Measurements from ENCODE around the gene SLC12A5.
"Not testable (repeated sequence)": the region's sequence is repeated elsewhere in the genome, so short reads cannot be mapped to it uniquely, and the experiment has no call there.

The SLC12A5 gene

DNA sequence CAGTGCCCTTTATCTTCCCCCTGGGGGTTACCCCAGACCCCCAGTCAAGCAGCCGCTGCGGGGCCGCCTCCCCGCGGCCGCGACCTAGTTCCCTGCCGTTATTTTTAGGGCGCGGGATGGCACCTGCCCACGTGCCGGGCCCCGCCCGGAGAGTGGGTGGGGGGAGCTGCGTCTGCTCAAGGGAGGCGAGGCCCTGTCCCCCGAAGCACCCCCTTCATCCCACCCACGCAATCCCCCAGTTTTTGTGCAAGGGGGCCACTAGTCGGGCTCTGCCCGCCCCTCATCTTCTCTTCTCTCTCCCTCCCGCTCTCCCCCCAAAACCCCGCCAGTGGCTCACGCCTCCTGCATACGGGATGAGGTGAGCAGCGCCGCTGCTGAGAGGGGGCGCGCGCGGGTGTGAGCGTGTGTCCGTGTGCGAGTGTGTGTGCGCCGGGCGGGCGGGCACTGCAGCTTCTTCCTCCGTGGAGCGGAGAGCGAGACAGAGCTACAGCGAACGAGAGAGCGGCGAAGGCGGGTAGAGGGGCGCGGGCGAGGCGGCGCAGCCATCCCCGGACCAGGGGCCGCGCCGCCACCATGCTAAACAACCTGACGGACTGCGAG, at the start of gene SLC12A5:
SLC12A5 (plus strand) TSS at position 444 of the 600 bp plus-strand sequence; CDS start at position 574, 130 bp downstream.
- FAIRE-seq, result no peak
- no peak for DNase-seq (ENCODE audit: low spot score)

DNA sequence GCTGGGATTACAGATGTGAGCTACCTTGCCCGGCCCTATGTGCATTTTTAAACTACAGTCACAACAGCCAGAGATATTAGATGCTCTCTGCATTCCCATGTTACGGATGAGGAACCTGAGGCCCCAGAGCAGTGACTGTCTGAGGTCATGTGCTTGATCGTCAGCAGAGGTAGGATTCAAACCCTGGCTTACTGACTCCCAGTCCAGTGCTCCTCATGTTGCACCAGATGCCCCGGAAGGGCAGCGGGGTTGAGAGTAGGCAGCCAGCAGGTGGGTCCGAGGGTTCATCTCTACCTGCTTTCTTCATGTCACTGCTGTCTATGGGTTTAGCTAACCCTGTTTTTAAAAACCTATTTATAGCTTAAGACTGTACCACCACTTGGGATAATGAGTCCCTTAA, 47.8 kb upstream of the SLC12A5 start:
- FAIRE-seq (no peak), DNase-seq (ENCODE audit: low spot score) (no peak)

DNA sequence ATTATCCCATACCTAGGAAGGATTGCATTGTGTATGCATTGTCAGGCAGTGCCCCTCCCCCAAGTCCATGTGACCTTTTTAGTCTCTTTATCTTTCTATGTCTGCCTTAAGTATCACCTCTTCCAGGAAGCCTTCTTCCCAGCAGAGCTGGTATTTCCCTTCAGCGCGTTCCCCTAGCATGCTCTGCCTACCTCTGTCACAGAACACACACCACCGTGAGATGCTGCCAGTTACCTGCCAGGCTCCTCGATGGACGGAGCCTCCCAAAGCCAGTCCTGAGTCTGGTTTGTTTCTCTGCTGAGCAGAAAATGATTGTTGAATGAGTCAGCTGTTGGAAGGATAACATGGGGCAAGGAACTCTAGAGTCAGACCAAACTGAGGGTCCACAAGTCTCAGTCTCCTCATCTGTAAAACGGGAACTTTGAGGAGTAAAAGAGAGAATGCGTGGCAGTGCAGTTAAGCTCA, 45.7 kb upstream of the SLC12A5 start:
- no peak for DNase-seq (ENCODE audit: low spot score)
- no peak for FAIRE-seq

DNA sequence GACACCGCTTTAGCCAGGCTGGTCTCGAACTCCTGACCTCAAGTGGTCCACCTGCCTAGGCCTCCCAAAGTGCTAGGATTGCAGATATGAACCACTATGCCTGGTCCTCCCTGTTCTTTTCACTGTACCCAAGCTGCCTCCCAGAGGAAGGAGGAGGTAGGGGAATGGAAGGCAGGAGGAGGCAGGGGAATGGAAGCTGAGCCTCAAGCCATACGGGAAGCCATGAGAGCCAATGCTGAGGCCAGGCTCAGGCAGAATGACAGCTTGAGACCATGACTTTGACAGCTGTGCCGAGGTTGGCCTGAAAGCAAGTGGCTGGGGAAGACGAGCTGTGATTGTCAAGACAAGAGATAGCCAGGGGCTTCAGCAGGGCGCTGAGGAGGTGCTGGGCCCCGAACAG, 43.4 kb upstream of the SLC12A5 start:
- FAIRE-seq, result no peak
- peak; percentile 12 for DNase-seq (ENCODE audit: low spot score)

DNA sequence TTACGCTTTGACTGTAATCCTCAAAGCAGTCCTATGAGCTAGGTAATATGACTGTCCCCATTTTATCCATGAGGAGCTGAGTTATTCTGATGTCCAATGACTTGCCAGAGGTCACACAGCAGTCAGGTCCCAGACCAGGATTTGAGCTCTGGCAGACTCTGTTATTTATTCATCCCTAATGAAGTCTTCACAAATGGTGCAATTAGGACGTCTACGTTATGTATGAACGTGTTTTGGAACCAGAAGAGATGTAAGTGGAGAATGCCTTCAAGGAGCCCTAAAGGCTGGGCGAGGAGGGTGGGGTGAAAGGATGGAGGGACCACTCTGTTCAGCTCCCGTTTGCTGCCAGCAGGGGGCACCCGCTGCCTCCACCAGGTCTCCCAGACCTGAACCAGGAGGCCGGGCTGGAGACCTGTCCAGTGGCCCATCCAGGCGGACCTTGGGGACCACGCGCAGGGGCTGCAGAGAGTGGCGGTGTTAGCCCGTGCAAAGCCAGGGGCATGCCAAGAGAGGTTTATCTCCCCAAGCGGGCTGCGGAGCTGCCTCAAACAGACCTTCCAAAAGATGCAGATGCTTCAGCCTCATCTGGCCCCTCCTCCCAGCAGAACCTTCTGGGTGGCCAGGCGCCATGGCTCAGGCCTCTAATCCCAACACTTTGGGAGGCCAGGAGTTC, 41.8 kb upstream of the SLC12A5 start:
- DNase-seq (ENCODE audit: low spot score) (peak; percentile 49), FAIRE-seq (no peak)

DNA sequence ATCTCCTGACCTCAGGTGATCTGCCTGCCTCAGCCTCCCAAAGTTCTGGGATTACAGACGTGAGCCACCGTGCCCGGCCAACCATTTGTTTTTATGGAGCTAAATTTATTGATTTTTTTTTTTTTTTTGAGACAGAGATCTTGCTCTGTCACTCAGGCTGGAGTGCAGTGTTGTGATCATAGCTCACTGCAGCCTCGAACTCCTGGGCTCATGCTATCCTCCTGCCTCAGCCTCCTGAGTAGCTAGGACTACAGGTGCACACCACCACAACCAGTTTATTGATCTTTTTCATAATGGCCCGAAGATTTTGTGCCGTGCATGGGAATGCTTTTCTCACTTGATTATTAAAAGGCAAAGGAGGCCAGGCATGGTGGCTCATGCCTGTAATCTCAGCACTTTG, 40.2 kb upstream of the SLC12A5 start:
- not testable (repeated sequence) for DNase-seq (ENCODE audit: low spot score); FAIRE-seq

DNA sequence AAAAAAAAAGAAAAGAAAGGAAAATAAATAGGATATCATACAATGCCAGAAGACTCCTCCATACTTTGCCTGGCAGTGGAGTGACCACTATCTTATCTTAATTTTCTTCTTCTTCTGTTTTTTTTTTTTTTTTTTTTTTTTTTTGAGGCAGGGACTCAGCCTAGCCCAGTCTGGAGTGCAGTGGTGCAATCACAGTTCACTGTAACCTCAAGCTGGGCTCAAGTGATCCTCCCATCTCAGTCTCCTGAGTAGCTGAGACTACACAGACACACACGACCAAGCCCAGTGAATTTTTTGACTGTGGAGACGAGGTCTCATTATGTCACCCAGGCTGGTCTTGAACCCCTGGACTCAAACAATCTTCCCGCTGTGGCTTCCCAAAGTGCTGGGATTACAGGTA, 37.4 kb upstream of the SLC12A5 start:
- no peak for DNase-seq (ENCODE audit: low spot score)
- FAIRE-seq, result no peak

DNA sequence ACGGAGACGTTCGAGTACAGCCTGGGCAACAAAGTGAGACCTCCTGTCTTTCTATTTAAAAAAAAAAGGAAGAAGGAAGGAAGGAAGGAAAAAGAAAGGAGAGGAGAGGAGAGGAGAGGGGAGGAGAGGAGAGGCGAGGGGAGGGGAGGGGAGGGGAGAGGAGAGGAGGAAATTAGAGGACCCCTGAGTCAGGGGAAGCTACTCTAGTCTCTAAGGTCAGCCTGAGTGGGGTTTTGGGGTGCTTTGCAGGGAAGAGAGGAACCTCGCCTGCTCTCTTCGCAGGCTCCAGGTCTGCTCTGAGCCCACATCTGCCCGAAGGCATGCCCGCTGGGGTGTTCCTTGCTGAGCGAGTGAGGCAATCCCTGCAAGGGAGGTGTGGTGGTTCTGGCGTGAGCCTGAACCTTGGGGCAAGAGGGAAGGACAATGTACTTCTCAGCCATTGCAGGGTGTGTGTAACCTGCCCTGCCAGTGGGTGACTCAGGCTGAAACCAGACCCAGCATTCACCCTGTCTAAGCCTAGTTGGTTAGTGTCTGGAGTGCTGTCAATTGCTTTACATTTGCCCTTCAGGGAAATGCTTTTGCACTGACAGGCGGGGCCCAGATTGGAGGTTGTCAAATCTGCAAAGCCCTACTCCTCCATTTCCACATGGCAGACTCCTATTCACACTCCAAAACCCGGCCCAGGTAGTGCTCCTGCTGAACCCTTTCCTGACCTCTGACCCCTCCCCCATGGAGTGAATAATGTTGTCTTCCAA, 35.6 kb upstream of the SLC12A5 start:
- peak; percentile 11 for FAIRE-seq

DNA sequence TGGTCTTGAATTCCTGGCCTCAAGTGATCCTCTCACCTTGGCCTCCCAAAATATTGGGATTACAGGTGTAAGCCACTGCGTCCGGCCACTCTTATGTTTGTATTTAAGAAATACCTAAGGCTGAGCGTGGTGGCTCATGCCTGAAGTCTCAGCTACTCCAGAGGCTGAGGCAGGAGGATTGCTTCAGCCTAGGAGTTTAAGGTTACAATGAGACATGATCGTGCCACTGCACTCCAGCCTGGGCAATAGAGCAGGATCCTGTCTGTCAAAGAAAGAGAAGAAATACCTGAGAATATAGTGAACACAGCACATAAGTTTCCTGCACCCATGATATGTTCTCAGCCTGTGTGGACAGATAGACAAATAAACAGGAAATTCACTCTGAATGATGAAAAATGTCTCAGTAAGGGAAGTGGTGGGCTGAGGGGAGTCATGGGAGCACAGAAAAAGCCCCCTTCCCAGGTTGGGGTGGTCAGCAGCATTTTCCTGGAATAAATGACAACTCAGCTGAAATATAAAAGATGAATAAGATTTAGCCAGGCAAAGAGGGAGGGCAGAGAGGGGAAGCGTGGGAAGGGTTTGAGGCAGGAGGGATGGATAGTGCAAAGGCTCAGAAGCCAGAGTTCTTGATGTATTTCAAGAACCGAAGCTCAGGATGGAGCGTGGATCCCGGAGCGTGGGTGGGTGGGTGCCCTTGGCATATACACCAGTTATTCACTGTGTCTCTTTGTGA, 34.1 kb upstream of the SLC12A5 start:
- DNase-seq (ENCODE audit: low spot score) (no peak), FAIRE-seq (no peak)

More for the DNA sequence above, 35.6 kb upstream of the SLC12A5 start:
- DNase-seq (ENCODE audit: low spot score), result peak; percentile 63

DNA sequence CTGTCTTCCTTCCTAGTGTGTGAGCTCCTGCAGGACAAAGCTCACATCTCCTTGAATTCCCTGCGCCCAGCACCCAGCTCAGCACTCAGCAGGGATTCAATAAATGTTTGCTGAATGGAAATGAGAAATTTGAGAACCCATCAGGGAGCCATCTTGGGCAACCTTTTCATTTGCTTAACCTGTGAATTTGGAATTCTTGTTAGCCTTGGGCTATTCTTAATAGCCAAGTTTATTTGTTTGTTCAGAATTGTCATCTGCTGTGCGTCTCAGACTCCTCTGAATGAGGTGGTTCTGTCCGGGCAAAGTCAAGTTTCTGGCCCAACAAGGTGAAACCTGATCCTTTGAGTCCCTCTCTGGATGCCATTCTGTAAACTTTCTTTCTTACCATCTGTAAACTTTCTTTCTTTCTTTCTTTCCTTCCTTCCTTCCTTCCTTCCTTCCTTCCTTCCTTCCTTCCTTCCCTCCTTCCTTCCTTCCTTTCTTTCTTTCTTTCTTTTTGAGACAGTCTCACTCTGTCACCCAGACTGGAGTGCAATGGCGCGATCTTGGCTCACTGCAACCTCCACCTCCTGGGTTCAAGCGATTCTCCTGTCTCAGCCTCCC, 33.4 kb upstream of the SLC12A5 start:
- not testable (repeated sequence) for FAIRE-seq; DNase-seq (ENCODE audit: low spot score)

DNA sequence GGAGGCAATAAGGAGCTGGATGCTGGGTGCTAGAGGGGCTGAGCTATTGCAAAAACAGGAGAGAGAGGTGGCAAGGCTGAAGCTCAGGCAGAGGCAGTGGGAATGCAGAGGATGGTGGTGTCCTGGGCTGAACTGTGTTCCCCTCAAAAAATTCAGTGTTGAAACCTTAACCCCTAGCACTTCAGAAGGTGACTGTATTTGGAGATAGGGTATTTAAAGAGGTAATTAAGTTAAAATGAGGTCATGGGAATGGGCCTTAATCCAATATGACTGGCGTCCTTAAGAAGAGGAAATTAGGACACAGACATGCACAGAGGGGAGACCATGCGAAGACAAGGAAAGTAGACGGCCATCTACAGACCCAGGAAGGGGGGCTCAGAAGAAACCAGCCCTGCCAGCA, 31.8 kb upstream of the SLC12A5 start:
- DNase-seq (ENCODE audit: low spot score) (no peak), FAIRE-seq (no peak)

DNA sequence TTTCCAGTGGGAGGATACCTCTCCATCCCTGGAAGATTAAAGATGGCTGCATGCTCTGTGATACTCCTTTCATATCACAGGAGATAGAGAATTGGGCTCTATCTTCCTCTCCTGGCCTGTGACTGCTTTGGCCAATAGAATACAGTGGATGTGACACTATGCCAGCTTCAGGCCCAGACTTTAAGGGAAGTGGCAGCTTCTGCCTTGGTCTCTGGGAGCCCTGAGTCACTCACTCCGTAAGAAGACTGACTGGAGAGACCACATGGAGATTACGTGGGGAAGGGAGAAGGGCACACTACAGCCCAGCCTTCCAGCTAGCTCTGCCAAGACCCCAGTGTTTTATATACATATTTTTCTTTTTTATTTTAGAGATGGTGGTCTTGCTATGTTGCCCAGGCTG, 30.7 kb upstream of the SLC12A5 start:
- FAIRE-seq (no peak), DNase-seq (ENCODE audit: low spot score) (peak; percentile 28)

DNA sequence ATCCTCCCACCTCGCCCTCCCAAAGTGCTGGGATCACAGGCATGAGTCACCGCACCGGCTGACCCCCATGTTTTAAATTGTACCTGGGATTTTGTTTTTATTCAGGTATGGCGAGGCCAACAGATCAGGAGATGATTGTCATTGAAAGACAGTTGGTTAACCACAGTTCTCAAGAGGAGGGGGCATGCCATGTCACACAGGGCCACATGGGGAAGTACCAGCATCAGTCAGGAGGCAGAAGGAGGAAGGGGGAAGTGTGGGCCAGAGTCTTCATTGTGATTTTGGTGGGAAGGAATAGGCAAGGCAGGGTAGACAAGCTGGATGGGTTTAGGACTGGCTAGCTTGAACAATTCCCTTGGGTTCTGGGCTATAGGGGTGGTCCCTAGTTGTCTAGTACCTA, 30.3 kb upstream of the SLC12A5 start:
- DNase-seq (ENCODE audit: low spot score) (no peak), FAIRE-seq (no peak)

DNA sequence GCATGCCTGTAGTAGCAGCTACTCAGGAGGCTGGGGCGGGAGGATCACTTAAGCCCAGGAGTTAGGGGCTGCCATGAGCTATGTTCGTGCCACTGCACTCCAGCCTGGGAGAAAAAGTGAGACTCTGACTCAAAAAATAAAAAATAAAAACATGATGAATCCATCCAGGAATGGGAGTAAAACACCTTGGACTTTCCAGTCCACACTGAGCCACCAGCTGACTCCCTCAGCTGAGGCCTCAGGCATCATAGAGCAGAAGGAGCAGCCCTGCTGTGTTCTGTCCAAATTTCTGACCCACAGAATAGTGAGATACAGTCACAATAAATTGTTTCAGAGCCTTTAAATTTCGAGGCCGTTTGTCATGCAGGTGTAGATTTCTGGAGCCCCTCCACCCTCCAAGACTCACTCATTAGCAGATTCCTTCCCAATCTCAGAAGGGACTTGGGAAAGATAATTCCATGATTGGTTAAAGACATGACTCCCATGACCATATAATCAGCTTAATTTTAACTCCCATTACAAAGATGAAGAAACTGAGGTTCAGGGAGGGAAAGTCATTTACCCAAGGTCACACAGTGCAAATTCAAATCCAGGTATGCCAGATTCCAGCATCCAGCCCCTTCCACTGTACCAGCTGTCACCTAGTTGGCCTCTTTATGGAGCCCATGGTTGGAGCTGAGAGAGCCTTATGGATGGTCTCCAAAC, 29.3 kb upstream of the SLC12A5 start:
- DNase-seq (ENCODE audit: low spot score) (no peak), FAIRE-seq (no peak)

DNA sequence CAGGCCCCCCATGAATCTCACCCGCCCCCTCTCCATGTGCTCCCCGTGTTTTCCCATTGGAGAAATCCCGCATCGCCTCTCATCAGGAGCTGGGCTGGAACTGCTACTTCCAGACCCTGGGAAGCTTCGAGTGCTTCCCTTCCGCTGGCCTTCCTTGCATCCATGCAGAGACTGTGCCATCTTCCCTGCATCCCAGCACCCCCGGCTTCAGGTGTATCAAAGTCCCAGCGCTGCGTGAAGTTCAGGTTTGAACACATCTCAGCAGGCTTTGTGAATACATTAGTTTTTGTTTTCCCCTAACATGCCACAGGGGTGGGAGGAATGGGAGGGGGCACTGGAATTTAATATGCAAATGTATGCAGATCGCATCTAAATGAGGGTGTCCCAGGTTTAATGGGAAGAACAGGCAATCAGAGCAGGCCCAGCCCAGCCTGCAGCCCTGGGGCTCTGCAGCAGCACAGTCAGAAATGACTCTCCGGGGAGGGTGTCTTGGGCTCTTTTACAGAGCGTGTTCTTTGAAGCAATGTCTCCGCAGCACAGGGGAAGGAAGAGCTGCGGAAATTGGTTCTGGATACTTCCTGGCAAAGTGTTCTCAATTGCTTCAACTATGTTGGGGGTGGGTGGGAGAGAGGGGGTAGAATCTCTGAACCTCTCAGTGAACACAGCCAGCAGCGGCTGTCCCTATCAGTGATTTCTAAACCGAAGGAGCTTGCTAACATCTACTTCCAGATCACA, 28.6 kb upstream of the SLC12A5 start:
- no peak for DNase-seq (ENCODE audit: low spot score)

DNA sequence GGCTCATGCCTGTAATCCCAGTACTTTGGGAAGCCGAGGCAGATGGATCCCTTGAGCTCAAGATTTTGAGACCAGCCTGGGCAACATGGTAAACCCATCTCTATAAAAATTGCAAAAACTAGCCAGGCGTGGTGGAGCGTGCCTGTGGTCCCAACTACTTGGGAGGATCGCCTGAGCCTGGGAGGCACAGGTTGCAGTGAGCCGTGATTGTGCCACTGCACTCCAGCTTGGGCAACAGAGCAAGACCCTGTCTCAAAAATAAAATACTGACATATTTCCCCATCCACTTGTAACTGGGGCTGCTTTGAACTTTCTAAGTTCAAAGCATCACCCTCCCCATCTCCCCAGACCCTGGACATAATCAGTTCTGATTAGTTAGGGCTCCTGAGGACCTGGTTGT, 27.5 kb upstream of the SLC12A5 start:
- DNase-seq (ENCODE audit: low spot score) (no peak), FAIRE-seq (no peak)

More for the DNA sequence above, 28.6 kb upstream of the SLC12A5 start:
- FAIRE-seq, result no peak

DNA sequence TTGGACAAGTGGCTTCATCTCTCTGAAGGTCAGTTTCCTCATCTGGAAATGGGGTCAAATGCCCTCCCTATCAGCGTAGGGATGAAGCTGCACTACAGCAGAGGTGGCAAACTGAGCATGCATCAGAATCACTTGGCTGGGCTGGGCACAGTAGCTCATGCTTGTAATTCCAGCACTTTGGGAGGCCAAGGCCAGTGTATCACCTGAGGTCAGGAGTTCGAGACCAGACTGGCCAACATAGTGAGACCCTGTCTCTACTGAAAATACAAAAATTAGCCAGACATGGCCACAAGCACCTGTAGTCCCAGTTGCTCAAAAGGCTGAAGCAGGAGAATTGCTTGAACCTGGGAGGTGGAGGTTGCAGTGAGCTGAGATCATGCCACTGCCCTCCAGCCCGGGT, 27.0 kb upstream of the SLC12A5 start:
- FAIRE-seq (no peak), DNase-seq (ENCODE audit: low spot score) (no peak)

DNA sequence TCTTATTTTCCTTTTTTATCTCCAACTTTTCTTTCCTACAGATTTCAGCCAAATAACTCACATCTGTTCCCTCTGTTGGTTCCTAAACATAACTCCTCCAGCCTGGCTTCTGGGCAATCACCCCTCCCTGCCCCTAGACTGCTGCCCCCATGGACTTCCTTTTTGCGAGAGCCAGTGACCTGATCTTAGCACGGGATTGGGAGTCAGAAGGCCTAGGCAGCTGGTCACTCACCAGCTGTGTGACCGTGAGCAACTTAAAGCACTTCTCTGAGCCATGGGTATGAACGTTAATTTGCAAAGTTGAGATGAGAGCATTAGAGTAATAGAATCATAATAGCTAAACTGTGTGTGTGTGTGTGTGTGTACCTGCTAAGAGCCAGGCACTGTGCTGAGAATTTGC, 24.8 kb upstream of the SLC12A5 start:
- DNase-seq (ENCODE audit: low spot score), result no peak
- no peak for FAIRE-seq

DNA sequence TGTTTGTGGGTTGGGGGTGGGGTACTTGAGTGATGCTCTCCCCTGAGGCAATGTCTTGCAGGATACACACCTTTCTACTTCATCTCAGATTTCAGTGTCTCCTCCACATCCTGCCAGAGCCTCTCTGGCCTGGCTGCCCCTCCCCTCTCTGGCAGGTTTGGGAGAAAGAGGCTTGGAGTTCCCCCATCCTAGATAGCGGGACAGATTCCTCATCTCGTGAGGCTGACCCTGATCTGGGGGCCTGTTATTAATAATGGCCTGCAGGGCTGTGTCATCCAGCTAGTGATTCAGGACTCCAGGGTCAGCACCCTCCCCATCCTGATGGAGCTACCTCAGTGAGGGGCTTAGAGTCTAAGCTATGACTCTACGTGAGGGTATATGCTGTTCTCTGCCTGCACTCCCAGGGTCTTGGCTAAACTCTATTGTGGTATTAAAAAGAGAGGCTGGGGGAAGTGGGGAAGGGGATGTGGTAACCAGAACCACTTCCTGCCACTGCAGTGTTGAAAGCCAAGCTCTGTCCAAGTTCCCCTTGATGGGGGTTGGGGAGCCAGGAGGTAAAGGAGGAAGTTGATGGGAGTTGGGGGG, 24.0 kb upstream of the SLC12A5 start:
- FAIRE-seq, result no peak
- DNase-seq (ENCODE audit: low spot score), result no peak

Measured in RCC 7860 (cell line).